ENCODE measurements around the gene MTHFR. TPM values are rescaled to one million over a fixed set of nuclear protein-coding genes. Genes with fewer than 3 reads are reported as not detected.

MTHFR gene
- total RNA-seq, 2 donors from 2014 or later = 38.5 to 53.9 TPM

GRCh38 chr1:11797525-11798216 lies 8.1 kb downstream of the MTHFR start:
- peaks cover 0 to 89% of the 10 kb centered on the region in 2 donors for H3K4me1 ChIP-seq

GRCh38 chr1:11796036-11796828 lies 9.5 kb downstream of the MTHFR start:
- peak overlapping the region; percentile 1 to 17 for H3K4me3 ChIP-seq
- no peaks in the 10 kb centered on the region for H3K9me3 ChIP-seq
- no peak for DNase-seq (ENCODE audit: low spot score)
- peaks cover 0 to 89% of the 10 kb centered on the region in 2 donors for H3K4me1 ChIP-seq
- H3K27ac ChIP-seq = peak overlapping the region; percentile 96 to 98
- peaks cover 62% of the 10 kb centered on the region for H3K36me3 ChIP-seq
- TF ChIP-seq CTCF (IDR thresholded peaks at IDR 0.05) = no peak
- no peaks in the 10 kb centered on the region for H3K27me3 ChIP-seq

More at GRCh38 chr1:11797525-11798216, 8.1 kb downstream of the MTHFR start:
- no peak overlapping the region for H3K4me3 ChIP-seq
- no peak for TF ChIP-seq CTCF (IDR thresholded peaks at IDR 0.05)
- no peaks in the 10 kb centered on the region for H3K27me3 ChIP-seq
- DNase-seq (ENCODE audit: low spot score) = peak; percentile 92
- H3K27ac ChIP-seq = peak overlapping the region; percentile 96 to 98
- peaks cover 57% of the 10 kb centered on the region for H3K36me3 ChIP-seq
- H3K9me3 ChIP-seq = no peaks in the 10 kb centered on the region

GRCh38 chr1:11795238-11795890 lies 10.4 kb downstream of the MTHFR start:
- DNase-seq (ENCODE audit: low spot score) = no peak
- H3K27me3 ChIP-seq = no peaks in the 10 kb centered on the region
- no peak overlapping the region for H3K4me3 ChIP-seq
- peaks cover 0 to 87% of the 10 kb centered on the region in 2 donors for H3K4me1 ChIP-seq
- H3K9me3 ChIP-seq = no peaks in the 10 kb centered on the region
- no peak for TF ChIP-seq CTCF (IDR thresholded peaks at IDR 0.05)
- peaks cover 55% of the 10 kb centered on the region for H3K36me3 ChIP-seq
- H3K27ac ChIP-seq = peak overlapping the region; percentile 96 to 98

- Histone ChIP-seq H3K27me3 (no peaks in the 10 kb centered on the region), H3K4me3 (no peak overlapping the region), H3K9me3 (no peaks in the 10 kb centered on the region), H3K36me3 (peaks cover 51% of the 10 kb centered on the region), H3K27ac (peak overlapping the region; percentile 96 to 98), H3K4me1 (peaks cover 0 to 88% of the 10 kb centered on the region in 2 donors)
- no peak for DNase-seq (ENCODE audit: low spot score)
- no peak for TF ChIP-seq CTCF (IDR thresholded peaks at IDR 0.05)
These were observed 11.1 kb downstream of the MTHFR start for GRCh38 chr1:11794446-11795237.

GRCh38 chr1:11793819-11794218 lies 11.9 kb downstream of the MTHFR start:
- no peak for TF ChIP-seq CTCF (IDR thresholded peaks at IDR 0.05)
- Histone ChIP-seq H3K27ac (peak overlapping the region; percentile 96 to 98), H3K4me1 (peaks cover 0 to 93% of the 10 kb centered on the region in 2 donors), H3K36me3 (peaks cover 43% of the 10 kb centered on the region), H3K27me3 (no peaks in the 10 kb centered on the region), H3K4me3 (no peak overlapping the region), H3K9me3 (no peaks in the 10 kb centered on the region)
- DNase-seq (ENCODE audit: low spot score) = no peak
